GM19351 (cell line): ENCODE data around the gene WDR37.
A peak's percentile ranks its signal among the peaks of the same experiment; 100 is the strongest.

Experiments
- ATAC-seq: cut with Tn5 transposase; IDR thresholded peaks from one replicate; pipeline ENCODE4 v1.9.1; 2021; ENCODE audit warnings: mild to moderate bottlenecking, moderate library complexity; ENCODE audit not compliant: unreplicated experiment

The WDR37 gene

GRCh38 chr10:1122349-1122748 is 66.2 kb downstream of the WDR37 start:
- no peak for ATAC-seq

GRCh38 chr10:1123198-1123597 is 67.0 kb downstream of the WDR37 start:
- ATAC-seq: no peak

GRCh38 chr10:1123972-1124371 is 67.8 kb downstream of the WDR37 start:
- ATAC-seq: no peak

GRCh38 chr10:1124796-1125195 is 68.6 kb downstream of the WDR37 start:
- ATAC-seq: no peak

GRCh38 chr10:1126461-1126860 is 70.3 kb downstream of the WDR37 start:
- ATAC-seq: peak; percentile 33

- no peak for ATAC-seq
Observed at GRCh38 chr10:1127629-1128028, 71.4 kb downstream of the WDR37 start.

GRCh38 chr10:1128115-1128514 is 71.9 kb downstream of the WDR37 start:
- ATAC-seq: no peak

- no peak for ATAC-seq
Observed at GRCh38 chr10:1128649-1129048, 72.5 kb downstream of the WDR37 start.

- ATAC-seq: no peak
Observed at GRCh38 chr10:1130226-1130625, 74.0 kb downstream of the WDR37 start.

GRCh38 chr10:1130995-1131790 is 75.0 kb downstream of the WDR37 start:
- no peak for ATAC-seq

- no peak for ATAC-seq
Observed at GRCh38 chr10:1132584-1132983, 76.4 kb downstream of the WDR37 start.

GRCh38 chr10:1133495-1134045 is 77.4 kb downstream of the WDR37 start:
- ATAC-seq: no peak

GRCh38 chr10:1134156-1134555 is 78.0 kb downstream of the WDR37 start:
- ATAC-seq: no peak

GRCh38 chr10:1136268-1136667 is 80.1 kb downstream of the WDR37 start:
- ATAC-seq: no peak

GRCh38 chr10:1137499-1138163 is 81.4 kb downstream of the WDR37 start:
- no peak for ATAC-seq

- ATAC-seq: no peak
Observed at GRCh38 chr10:1138529-1138928, 82.3 kb downstream of the WDR37 start.

GRCh38 chr10:1141261-1141660 is 85.1 kb downstream of the WDR37 start:
- no peak for ATAC-seq

- ATAC-seq: no peak
Observed at GRCh38 chr10:1141701-1142100, 85.5 kb downstream of the WDR37 start.

- no peak for ATAC-seq
Observed at GRCh38 chr10:1142596-1142995, 86.4 kb downstream of the WDR37 start.

- ATAC-seq: no peak
Observed at GRCh38 chr10:1147810-1148209, 91.6 kb downstream of the WDR37 start.

- ATAC-seq: no peak
Observed at GRCh38 chr10:1148855-1149605, 92.8 kb downstream of the WDR37 start.
